ENCODE results near the gene TAS2R46.

DNA sequence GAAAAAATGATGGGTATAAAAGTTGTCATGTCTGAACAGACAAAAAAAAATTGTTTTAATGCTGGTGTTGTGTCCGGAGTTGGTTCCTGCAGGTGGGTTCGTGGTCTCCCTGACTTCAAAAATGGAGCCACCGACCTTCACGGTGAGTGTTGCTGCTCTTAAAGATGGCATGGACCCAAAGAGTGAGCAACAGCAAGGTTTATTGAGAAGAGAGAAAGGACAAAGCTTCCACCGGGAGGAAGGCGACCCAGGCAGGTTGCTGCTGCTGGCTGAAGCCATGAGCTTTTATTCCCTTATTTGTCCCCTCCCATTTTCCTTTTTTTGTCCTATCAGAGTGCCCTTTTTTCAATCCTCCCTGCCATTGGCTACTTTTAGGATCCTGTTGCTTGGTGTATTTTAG is 30.8 kb downstream of the TAS2R46 start, which contains the start of gene TAS2R31:
- TF ChIP-seq POLR2A (IDR thresholded peaks at IDR 0.05; ENCODE audit: extremely low read depth, insufficient read length), result no peak
- TF ChIP-seq CTCF (IDR thresholded peaks at IDR 0.05; ENCODE audit: low read depth, low read length), result no peak
- no peak for TF ChIP-seq MAX (IDR thresholded peaks at IDR 0.05; ENCODE audit: low read depth, low read length)
- no peak for TF ChIP-seq MYC (IDR thresholded peaks at IDR 0.05; ENCODE audit: low read depth, low read length)

Measured in NB4 (cell line).